ENCODE data around the gene NCR2.

NCR2 gene

GRCh38 chr6:41331401-41332150 is 3.8 kb upstream of the NCR2 start:
- TF ChIP-seq CTCF (IDR thresholded peaks at IDR 0.05; ENCODE audit: insufficient read depth, missing control alignments) = no peak
- no peak for DNase-seq (ENCODE audit: insufficient read length, low spot score)
- FAIRE-seq = no peak

GRCh38 chr6:41332241-41332640 is 3.2 kb upstream of the NCR2 start:
- no peak for TF ChIP-seq CTCF (IDR thresholded peaks at IDR 0.05; ENCODE audit: insufficient read depth, missing control alignments)
- FAIRE-seq = no peak
- DNase-seq (ENCODE audit: insufficient read length, low spot score) = no peak

DNA sequence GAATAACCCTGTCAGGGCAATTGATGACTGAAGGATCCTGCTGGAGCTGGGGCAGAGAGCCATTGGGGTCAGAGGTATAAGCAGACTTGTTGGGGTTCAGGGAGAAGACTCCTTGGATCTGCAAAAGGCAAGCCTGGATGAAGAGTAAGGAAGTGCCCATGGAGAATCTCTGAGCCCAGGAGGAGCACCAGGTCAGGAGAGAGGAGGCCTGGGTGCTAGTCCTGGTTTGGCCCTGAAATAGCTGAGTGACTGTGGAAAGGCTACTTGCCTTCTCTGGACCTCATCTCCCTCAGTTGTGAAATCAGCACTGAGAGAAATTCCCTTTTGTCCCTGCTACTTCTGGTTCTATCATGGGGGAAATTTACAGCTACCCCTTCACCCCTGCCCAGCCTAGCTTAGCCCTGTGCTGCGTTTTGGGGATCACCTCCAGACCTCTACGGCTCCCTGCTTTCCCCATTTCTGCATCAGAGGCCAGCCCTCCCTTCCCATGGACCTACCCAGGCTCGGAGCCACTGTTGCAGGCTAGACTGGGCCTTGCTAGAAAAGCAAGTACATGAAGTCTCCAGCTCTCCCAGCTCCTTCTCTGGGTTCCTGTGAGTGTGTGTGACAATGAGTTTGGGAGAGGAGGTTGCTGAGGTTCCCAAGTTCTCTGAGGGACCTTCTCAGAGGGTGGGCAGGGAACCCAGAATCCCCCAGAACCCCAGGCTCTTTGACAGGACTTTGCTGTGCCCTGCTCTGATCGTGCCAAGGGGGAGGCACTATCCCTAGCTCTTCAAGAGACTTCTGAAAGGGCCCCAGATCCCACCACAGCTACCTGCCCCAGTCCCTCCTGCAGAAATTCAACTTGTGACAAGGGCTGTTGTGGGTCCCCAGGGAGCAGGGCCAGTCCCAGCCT is 2.3 kb upstream of the NCR2 start:
- FAIRE-seq = no peak

GRCh38 chr6:41334482-41335040 is 847 bp upstream of the NCR2 start:
- no peak for TF ChIP-seq CTCF (IDR thresholded peaks at IDR 0.05; ENCODE audit: insufficient read depth, missing control alignments)
- no peak for DNase-seq (ENCODE audit: insufficient read length, low spot score)
- FAIRE-seq = no peak

More for the DNA sequence above, 2.3 kb upstream of the NCR2 start:
- no peak for DNase-seq (ENCODE audit: insufficient read length, low spot score)
- no peak for TF ChIP-seq CTCF (IDR thresholded peaks at IDR 0.05; ENCODE audit: insufficient read depth, missing control alignments)

- DNase-seq (ENCODE audit: insufficient read length, low spot score) = no peak
- no peak for FAIRE-seq
- TF ChIP-seq CTCF (IDR thresholded peaks at IDR 0.05; ENCODE audit: insufficient read depth, missing control alignments) = no peak
These were observed 535 bp downstream of the NCR2 start for GRCh38 chr6:41335943-41336342.

DNA sequence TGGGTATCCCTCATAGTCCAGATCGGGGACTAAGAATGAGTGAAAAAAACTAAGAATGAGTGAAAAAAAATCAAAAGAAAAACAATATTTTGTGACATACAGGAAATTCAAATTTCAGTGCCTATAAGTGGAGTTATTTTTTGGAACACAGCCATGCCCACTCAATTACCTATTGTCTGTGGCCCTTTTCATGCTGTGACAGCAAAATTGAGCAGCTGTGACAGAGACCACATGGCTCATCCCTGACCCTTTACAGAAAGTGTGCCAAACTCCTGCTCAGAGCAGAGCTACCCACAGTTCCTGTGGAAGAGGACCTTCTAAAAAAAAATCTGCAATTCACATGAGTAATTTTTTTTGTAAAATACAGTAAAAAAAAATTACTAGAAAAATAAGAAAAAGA is 1.4 kb downstream of the NCR2 start:
- FAIRE-seq (no peak), DNase-seq (ENCODE audit: insufficient read length, low spot score) (no peak)
- TF ChIP-seq CTCF (IDR thresholded peaks at IDR 0.05; ENCODE audit: insufficient read depth, missing control alignments) = no peak
